COLO829 (cell line): ENCODE measurements around the gene OR52K2.
A peak's percentile ranks its signal among the peaks of the same experiment; 100 is the strongest.
"Not testable (repeated sequence)": the region's sequence is repeated elsewhere in the genome, so short reads cannot be mapped to it uniquely, and the experiment has no call there.

ENCODE experiments used
- DNase-seq: peaks from one replicate; pipeline ENCODE4 v3.0.0; 2012; ENCODE audit warnings: low spot score

Gene OR52K2

DNA sequence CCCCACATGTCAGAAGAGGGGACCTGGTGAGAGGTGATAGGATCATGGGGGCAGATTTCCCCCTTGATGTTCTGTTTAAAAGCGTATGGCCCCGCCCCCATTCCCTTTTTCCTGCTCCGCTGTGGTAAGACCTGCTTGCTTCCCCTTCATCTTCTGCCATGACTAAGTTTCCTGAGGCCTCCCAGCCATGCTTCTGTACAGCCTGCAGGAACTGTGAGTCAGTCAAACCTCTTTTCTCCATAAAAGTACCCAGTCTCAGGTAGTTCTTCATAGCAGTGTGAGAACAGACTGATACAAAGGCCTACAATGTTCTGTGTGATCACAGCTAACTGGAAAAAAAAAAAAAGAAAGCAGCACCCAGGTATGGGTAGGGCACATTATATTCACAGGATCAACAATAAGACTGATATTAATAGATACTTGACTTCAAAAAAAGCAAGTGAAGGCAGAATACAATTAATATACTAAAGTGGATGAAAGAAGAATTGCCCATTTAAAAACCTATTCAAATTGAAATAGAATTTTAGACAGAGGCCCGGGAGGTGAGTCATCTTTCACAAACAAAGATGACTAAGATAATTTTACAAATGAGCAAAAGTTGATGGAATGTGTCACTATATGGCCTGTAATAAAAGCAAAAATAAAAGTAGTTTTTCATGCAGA, 31.6 kb downstream of the OR52K2 start:
- DNase-seq = no peak

DNA sequence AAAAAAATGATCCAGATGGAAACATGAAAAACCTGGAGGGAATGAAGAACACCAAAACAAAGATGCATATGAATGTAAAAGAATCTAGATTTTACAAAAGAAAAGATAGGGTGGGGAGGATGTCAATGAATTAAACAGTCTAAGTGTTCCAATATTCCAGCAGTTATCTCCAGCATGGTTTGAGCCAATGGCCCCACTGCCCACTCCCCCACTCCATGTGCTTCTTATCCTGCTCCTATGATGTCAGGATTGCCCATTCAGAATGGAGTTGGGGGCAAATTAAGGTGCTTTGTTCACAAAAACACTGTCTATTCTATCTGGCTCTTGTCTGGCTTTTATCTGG, 32.1 kb downstream of the OR52K2 start:
- no peak for DNase-seq

DNA sequence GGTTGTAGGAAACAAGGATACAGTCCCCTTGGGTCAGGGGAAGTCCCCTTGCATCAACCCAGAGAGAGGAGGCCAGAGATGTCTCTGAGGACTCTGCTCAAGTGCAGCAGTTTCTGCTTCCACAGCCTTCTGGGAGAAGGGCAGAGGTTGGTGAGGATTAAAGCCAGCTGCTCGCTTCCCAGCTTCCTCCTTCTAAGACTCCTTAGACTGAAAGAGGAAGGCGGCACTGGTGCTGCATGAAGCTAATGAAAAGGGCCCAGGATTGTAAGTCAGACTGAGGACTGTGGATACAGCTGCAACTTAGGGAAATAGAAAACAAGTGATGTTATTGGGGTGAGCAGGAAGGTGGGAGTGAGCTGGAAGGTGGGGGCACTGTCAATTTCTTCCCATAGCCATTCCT, 33.4 kb downstream of the OR52K2 start, which contains the start of gene OR52K1:
Gene OR52K1, plus strand, starts transcription at position 202 of the 400 bp plus-strand sequence. CDS start 6,255 bp downstream, outside the sequence.
- no peak for DNase-seq

DNA sequence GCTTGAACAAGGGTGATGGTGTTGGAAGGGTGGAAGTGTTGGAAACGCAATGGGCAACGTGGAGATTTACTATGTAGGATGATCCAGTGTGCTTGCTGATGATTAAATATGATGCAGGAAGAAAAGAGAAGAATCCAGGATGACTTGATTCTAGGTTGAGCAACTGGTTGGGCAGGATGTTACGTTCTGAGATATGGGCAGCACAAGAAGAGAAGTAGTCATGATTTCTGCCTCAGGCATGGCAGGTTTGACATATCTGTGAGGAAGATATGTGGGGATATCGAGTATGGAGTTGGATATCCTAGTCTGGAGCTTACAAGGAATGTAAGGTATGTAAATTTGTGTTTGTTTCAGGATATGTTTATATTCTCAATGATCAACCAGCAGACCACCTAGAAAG, 35.2 kb downstream of the OR52K2 start:
- DNase-seq = no peak

DNA sequence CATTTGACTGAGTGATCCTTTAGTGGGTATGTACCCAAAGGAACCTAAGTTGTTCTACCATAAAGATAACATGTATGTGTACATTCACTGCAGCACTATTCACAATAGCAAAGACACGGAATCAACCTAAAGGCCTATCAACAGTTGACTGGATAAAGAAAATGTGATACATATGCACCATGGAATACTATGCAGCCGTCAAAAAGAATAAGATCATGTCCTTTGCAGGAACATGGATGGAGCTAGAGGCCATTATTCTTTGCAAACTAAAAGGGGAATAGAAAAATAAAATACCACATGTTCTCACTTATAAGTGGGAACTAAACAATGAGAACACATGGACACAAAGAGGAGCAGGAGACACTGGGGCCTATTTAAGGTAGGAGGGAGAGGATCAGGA, 42.3 kb downstream of the OR52K2 start:
- not testable (repeated sequence) for DNase-seq

DNA sequence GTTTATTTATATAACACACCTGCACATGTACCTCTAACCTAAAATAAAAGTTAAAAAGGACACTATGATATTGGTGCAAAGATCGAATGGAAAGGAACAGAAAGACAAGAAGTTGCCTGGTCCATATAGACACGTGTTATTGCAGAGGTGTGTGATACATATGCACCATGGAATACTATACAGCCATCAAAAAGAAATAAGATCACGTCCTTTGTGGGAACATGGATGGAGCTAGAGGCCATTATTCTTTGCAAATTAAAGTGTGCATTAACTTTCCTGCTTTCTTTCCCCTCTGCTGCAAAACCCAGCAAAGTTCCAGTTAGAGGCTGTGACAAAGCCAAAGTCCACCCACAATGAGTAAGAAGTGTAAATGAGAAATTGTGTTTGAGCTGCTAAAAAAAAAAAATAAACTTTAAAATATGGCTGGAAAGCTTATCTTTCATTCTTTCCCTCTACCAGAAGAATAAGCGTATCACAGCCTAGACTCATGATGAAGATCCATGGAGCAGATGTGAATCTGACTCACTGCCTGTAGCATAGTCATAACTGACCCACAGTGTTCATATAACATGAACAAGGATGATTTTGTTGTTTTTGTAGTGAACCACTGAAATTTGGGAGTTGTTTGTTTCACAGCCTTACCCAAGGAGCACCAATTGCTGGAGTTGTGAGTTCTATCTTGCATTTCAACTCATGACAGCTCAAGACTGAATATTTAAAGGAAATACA, 42.9 kb downstream of the OR52K2 start:
- DNase-seq = no peak

DNA sequence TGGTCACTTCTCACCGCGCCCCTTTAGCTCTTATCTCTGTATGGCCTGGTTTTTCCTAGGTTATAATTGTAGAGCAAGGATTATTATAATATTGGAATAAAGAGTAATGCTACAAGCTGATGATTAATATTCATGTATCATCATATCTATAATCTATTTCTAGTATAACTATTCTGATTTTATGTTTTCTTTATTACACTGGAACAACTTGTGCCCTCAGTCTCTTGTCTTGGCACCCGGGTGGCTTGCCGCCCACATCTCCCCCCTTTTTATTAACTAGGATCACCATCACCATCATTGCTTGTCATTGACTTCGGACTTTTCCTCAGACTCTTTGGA, 44.4 kb downstream of the OR52K2 start:
- no peak for DNase-seq

DNA sequence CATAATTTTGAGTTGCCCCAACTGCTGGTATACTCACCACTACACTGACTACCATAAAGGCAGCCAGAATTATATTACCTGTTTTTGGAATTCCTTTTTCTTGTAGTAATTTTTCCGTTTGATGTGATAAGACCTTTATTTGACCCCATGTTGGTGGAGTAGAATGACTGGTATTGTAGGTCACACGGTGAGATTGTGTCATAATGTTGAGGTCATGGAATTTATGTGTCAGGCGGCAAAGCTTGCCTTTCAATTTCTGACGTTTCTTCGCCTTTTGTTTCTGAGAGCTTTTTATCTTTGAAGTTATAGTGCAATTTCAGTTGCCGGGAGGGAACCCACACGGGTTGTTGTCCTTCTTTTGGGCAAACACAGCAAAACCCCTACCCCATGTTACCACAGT, 46.4 kb downstream of the OR52K2 start:
- DNase-seq = peak; percentile 17

DNA sequence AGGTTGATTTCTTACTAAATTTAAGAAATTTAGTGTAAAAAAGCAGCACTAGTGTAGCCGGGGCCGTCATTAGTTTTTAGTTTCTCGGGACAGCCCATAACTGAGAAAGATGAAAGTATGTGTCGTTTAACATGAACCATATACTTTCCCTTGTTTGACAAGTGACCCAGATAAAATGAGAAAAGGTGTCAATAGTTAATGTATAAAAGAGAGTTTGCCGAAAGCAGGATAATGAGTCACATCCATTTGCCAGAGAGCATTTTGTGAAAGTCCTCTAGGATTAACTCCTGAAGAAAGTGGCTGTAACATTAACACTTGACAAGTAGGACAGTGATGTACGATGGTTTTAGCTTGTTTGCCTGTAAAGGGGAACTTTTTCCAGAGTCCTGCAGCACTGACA, 46.9 kb downstream of the OR52K2 start:
- no peak for DNase-seq

DNA sequence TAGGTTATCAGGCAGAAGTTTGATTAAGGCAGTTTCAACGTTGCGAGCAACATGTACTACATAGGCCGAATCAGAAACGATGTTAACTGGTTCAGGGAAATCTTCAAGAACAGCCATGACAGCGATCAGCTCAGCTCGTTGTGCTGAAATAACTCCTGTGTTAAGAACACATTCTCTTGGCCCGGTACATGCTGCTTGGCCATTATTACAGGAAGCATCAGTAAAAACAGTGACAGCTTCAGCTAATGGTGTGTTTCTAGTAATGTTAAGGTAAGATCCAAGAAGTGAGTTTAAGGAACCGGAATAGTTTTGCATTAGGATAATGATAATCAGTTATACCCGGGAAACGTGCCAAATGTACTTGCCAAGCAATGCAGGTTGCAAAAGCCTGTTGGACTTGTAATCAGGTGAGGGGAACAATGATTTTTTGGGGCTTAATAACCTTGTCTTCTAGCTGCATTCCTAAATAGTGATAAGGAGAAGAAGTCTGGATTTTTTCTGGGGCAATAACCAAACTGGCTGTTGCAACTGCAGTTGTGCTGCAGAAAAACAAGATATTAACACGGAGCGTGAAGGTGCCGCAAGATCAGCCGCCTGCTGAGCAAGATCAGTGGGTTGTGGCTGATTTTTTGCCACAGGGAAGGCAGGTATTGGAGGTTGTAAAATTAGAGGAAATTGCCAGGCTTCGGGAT, 47.6 kb downstream of the OR52K2 start:
- no peak for DNase-seq
